22Rv1 (cell line): Measurements from ENCODE around the gene KIF1A.

Experiments used
- ZFX ChIP-seq: fragments of 450-650 bp; IDR thresholded peaks from 2 replicates; pipeline ENCODE4 v1.6.1; 2017; ENCODE audit warnings: antibody characterized with exemption, borderline replicate concordance
- TF ChIP-seq, protein P1 (sequence below): fragments of 450-650 bp; IDR thresholded peaks from 2 replicates; pipeline ENCODE4 v1.5.1; 2017; ENCODE audit warnings: mild to moderate bottlenecking

DNA sequence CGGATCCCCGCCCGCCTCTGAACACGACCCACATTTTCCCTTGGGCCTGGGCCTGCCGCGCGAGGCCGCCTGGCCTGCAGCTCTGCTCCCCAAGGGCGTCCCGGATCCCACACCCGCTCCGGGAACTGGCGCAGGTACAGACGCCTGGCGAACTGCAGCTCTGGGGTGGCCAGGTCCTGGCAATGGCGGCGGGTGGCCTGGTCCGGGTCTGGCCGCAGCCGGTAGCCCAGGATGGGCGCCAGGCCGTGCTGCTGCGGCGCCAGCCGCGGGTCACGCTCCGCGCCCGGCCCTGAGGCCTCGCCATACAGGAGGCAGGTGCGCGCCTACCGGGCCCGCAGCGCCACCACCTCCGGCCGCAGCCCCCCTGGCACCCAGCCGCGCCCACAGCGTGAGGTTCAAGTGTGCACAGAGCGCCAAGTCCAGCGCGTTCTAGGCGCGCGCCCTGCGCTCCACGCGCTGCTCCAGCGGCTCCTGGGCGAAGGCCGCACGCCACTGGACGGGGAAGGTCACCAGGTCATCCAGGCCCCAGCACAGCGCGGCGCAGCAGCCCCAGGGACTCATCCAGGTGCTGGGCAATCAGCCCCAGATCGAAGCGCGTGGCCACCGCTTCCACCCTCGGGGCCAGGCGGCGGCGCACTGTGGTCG is 118.8 kb downstream of the KIF1A start:
- TF ChIP-seq, protein P1, sequence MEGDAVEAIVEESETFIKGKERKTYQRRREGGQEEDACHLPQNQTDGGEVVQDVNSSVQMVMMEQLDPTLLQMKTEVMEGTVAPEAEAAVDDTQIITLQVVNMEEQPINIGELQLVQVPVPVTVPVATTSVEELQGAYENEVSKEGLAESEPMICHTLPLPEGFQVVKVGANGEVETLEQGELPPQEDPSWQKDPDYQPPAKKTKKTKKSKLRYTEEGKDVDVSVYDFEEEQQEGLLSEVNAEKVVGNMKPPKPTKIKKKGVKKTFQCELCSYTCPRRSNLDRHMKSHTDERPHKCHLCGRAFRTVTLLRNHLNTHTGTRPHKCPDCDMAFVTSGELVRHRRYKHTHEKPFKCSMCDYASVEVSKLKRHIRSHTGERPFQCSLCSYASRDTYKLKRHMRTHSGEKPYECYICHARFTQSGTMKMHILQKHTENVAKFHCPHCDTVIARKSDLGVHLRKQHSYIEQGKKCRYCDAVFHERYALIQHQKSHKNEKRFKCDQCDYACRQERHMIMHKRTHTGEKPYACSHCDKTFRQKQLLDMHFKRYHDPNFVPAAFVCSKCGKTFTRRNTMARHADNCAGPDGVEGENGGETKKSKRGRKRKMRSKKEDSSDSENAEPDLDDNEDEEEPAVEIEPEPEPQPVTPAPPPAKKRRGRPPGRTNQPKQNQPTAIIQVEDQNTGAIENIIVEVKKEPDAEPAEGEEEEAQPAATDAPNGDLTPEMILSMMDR = no peak
- TF ChIP-seq ZFX = no peak
